SK-N-MC (cell line): Measurements from ENCODE around the gene MAFG.

Source experiments
- EZH2 ChIP-seq: fragments of 200-600 bp; sonication (generic); IDR thresholded peaks from one replicate; pipeline ENCODE4 v1.6.1; 2017; ENCODE audit warnings: antibody characterized with exemption
- FOXP2 ChIP-seq: optimal IDR thresholded peaks from 2 replicates; pipeline ENCODE3; 2011; ENCODE audit warnings: mild to moderate bottlenecking, moderate library complexity; ENCODE audit not compliant: insufficient read depth; ENCODE audit errors: extremely low read length, control extremely low read depth
- POLR2AphosphoS5 ChIP-seq: IDR thresholded peaks from 2 replicates; pipeline ENCODE4 v1.6.1; 2012; ENCODE audit warnings: mild to moderate bottlenecking, low read depth, low read length, borderline replicate concordance

GRCh38 chr17:81899514-81900166, 27.9 kb downstream of the MAFG start:
- no peak for TF ChIP-seq EZH2
- TF ChIP-seq POLR2AphosphoS5 = no peak
- no peak for TF ChIP-seq FOXP2
